ENCODE measurements around the gene FAAP100. TPM values are rescaled to one million over a fixed set of nuclear protein-coding genes. Genes with fewer than 3 reads are reported as not detected.
A peak's percentile ranks its signal among the peaks of the same experiment; 100 is the strongest.
"Not testable (repeated sequence)": the region's sequence is repeated elsewhere in the genome, so short reads cannot be mapped to it uniquely, and the experiment has no call there.

The FAAP100 gene
- total RNA-seq (2014; rRNA removed; shearing (Covaris generic)), result 8.2 and 13.0 TPM in 2 replicates

DNA sequence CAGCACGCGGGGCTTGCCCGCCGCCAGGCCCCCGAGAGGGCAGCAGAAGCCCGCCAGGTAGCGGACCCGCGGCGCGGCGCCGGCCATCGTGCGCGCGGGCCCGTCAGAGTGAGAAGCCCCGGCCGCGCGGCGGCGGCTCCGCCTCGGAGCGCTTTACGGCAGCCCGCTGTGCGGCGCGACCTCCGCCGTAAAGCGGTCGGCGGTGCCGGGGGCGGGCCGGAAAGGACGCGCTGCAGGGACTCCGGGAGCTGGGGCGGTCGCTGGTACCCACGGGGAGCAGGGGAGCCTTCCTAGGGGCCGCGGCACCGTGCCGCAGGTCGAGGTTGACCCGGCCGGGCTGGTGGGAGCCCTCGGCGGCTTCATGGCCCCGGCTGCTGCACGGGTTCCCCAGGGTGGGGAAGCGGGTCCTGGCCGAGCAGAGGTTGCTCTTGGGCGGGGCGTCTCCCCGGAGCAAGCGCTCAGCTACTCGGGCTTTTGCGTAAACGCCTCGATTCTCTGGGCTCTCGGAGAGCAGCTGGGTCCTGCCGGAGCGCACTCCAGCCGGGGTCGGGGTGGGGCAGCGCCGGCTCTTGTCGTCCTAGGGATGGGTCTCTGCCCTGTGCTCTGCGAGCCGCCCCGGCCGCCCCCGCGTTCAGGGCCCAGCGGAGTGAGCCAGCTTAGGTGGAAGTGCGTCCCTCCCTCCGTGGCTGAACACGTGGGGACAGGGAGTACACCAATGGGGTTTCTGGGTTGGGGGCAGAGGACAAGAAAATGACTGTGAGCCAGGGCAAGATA is at the start of gene FAAP100:
TSS of gene FAAP100 (minus strand) at position 110 of the 774 bp plus-strand sequence. CDS start at position 87, 23 bp downstream.
- DNase-seq (ENCODE audit: low read depth), result peak; percentile 75

DNA sequence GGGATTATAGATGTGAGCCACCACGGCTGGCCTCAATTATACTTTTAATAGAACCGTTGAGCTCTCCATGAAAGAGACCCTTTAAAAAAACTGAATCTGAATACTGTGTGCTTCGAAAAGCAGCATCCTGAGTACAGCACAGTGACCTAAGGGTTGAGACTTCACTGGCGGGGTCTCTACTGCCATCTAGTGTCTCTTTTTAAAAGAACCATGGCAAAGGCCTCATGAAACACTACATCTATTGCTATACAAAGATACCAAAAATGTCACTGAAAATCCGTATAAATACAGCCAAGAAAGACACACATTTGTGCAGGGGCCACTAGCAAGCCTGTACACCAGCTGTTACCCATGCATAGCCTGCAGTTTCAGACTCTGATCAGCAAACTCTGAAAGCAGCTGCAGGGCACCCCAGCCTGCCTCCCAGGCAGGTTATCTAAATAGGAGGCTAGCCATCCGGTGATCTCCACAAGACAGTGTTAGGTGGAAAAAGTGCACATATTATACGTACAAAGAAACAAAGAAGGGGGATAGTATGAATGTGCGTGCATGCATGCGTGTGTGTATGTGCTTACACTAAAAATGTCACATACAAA is 49.5 kb upstream of the FAAP100 start:
- DNase-seq (ENCODE audit: low read depth), result peak; percentile 65

DNA sequence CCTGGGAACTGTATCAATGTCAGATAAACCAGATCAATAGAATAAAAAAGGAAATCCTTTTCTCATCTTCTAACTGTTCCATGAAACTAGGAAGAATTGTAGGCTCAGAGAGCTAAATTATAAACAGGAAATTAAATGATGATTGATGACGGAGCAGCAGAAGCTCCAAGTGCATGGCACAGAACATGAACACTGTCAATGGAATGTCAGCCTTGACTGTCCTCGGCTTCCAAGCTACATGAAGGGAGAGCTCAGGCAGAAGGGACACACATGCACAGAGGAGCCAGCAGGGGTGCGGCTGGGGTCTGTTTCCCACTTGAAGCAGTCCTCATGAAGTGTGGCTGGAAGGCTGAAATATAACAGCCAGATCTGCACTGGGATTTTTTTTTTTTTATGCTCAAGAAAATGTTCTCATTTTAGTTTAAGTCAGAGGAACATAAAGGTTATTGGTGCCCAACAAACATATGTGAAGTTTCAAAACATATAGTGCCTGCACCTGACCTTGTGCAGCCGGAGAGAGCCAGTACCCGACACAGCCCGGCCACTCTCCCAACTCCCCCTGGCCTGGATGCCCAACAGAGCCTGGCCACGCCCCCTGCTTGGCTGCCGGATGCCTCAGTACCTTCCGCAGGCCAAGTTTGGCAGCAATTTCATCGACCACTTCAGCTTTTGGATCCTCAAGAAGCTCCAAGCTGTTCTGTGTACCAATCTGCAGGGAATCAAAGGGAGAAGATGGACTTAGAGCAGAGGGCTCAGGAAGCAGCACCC is 47.8 kb upstream of the FAAP100 start:
- DNase-seq (ENCODE audit: low read depth), result no peak

DNA sequence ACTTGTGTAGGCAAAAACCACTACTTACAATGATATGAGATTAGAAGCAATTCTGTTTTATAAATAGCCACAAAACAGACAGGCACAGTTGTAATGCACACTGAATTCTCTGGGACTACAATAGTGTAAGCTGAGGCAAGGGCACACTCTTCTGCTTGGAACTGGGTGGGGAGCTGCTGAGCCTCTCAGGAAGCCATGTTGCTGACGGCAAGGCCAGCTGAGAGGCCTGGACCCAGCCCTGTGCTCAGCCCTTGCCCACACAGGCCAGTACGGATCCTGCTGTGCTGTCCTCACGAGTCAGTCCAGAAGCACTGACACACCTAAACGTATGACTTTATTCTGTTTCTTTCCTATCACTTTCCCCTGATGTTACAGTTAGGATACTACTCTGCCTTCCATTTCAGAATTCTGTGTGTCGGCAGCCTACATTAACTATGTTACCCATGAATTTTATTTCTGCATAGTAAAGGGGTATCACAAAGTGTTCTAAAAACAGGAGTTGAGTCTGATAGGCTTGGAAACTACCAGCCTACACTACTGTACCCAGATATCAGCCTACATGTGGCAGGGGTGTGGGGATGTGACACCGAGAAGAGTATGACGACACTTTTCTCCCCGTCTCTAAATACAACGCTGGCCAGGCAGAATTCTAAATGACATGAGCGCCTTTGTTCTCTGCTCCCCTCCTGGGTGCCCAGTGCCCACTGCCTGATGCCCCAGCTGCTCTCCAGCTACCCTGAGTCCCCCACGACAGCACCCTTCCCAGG is 41.1 kb upstream of the FAAP100 start:
- DNase-seq (ENCODE audit: low read depth), result no peak

DNA sequence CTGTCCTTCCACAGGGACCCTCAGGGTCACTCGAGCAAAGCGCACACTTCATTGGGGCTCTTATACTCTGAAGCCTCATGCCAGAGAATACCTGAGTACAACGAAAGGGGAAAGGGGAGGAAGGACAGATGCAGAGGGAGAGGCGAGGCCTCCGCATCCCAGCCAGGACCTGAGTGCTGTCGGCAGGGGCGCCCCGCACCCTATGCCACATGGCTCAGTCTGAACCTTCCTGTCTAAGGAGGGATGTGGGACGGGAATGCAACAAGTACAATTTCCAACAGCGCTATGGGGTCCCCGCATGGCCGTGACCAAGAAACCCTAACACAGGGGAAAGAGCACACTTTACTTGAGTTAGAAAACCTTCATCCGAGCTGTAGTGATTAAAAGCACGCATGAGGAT is 39.8 kb upstream of the FAAP100 start:
- DNase-seq (ENCODE audit: low read depth), result no peak

DNA sequence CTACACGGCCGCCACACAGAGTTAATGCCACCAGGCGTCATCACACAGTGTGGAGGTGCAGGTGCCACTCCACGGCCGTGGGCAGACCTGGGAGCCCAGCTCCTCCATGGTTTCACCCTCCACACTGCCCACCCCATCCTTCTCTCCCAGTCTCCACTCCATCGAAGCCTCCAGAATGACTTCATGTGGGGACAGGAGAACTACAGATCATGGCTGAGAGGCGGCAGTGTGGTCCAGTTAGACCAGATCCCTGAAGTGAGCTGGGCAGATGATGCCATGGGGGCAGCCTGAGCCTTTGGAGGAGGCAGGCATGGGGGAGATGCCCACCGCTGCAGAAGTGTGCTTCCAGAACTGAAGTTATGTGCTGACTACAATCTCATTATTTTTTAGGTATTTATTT is 38.0 kb upstream of the FAAP100 start:
- no peak for DNase-seq (ENCODE audit: low read depth)

DNA sequence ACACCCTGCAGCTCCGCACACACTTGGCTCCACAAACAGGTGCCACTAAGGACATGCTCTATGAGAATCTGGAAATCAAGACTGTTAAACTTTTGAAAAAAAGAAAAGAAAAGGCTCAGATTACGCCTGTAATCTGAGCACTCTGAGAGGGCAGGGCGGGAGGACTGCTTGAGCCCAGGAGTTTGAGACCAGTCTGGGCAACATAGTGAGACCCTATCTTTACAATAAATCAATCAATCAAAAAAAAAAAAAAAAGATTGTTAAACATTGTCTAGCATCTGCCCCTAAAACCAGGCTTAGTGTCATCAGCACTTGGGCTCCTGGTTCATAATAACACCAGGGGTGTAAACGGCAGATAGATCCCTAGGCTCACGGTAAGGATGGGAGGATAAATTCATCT is 37.5 kb upstream of the FAAP100 start:
- DNase-seq (ENCODE audit: low read depth), result no peak

DNA sequence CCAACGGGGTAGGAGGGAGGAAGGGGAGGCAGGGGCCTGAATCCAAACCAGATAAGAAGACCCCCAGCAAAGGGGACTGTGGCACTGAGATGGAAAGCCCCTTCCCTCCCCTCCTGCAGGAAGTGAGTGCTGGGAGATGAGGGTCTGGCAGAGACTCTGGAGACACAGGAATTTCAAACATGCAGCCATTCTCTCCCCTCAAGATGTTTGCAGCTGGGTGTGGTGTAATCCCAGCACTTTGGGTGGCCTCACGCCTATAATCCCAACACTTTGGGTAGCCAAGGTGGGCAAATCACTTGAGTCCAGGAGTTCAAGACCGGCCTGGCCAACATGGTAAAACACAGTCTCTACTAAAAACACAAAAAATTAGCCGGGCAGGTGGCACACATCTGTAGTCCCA is 33.9 kb upstream of the FAAP100 start:
- DNase-seq (ENCODE audit: low read depth), result no peak

DNA sequence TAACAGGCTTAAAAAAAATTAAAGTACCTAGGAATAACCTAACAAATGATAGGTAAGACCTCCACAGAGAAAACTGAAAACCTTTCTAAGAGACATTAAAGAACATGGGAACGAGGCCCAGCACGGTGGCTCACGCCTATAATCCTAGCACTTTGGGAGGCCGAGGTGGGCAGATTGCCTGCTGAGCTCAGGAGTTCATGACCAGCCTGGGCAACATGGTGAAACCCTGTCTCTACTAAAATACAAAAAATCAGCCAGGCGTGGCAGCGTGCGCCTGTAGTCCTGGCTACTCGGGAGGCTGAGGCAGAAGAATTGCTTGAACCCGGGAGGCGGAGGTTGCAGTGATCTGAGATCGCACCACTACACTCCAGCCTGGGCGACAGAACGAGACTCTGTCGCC is 32.6 kb upstream of the FAAP100 start:
- not testable (repeated sequence) for DNase-seq (ENCODE audit: low read depth)

GRCh38 chr17:81583589-81584342 is 31.6 kb upstream of the FAAP100 start:
- DNase-seq (ENCODE audit: low read depth), result no peak

DNA sequence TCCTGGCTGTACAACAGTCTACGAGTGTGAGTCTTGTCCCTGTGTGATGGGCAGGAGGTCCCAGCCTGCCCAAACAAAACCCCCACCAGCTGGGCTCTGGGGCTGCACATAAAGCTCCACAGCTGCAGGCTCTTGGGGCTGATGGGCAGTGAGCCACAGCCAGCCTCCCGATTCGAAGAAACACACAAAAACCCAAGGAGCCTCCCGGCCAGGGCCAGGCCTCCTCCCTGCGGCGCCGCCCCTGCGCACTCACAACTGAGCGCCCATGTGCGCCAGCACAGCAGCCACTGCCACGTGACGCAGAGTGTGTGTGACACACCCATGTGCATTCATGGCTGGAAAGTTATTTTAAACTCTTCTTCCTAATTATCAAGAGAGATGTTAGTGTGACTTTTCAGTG is 30.6 kb upstream of the FAAP100 start:
- no peak for DNase-seq (ENCODE audit: low read depth)

- no peak for DNase-seq (ENCODE audit: low read depth)
These were observed 30.2 kb upstream of the FAAP100 start for GRCh38 chr17:81582341-81582740.

DNA sequence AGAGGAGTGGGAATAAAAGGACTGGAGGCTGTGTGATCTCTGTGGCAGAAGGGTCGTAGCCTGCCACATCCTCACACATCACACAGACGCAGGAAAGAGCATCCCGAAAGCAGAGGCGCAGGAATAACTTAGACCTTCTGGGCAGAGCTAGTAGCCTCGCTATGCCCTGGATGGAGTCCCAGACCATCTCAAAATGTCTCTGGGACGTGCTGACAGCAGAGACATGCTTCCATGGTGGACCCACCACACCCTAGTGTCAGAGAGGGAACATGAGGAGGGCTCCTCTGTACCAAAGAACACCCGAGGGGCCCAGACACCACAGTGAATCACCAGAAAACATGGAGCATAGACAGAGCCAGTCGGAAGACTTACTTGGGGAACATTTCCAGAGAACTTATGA is 29.6 kb upstream of the FAAP100 start:
- DNase-seq (ENCODE audit: low read depth), result no peak

DNA sequence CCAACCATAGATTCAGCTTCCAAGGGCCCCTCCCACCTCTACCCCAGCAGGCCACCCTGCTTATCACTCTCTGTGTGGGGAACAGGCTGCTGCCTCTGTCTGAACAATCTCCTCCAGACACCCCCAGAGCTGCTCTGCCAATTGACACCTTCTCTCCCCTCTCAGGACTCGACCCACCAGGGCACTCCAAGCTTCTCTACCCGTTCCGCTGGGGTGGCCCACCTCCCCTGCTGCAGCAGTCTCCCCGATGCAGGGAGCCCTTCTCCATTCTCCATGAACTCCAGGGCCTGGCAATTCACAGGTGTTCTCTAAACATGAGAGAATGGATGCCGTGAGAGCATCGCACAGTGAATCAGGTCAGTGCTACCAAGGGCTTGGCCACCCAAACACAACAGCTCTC is 28.3 kb upstream of the FAAP100 start:
- DNase-seq (ENCODE audit: low read depth), result no peak

DNA sequence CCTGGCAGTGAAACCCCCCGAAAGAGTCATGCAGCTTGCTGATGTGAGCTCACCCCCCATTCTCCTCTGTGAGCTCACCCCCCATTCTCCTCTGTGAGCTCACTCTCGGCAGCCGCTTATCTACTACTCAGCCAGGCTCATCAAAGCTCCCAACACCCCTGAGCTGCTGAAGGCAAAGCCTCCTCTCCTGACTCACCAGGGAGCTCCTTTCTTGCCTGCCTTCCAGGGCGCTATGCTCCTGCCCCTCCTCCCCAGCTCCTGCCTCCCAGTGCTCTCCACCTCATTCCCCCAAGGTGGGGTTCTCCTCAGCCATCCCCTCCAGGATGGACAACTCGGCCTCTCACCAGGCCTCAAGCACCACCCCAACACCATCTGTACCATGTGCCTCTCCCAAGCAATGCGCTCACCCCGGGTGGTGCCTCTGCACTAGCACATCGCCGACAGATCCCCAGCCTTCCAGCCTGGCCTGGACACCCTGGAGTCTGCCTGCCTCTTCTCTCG is 27.7 kb upstream of the FAAP100 start:
- DNase-seq (ENCODE audit: low read depth), result no peak

- no peak for DNase-seq (ENCODE audit: low read depth)
These were observed 27.1 kb upstream of the FAAP100 start for GRCh38 chr17:81579298-81579697.

DNA sequence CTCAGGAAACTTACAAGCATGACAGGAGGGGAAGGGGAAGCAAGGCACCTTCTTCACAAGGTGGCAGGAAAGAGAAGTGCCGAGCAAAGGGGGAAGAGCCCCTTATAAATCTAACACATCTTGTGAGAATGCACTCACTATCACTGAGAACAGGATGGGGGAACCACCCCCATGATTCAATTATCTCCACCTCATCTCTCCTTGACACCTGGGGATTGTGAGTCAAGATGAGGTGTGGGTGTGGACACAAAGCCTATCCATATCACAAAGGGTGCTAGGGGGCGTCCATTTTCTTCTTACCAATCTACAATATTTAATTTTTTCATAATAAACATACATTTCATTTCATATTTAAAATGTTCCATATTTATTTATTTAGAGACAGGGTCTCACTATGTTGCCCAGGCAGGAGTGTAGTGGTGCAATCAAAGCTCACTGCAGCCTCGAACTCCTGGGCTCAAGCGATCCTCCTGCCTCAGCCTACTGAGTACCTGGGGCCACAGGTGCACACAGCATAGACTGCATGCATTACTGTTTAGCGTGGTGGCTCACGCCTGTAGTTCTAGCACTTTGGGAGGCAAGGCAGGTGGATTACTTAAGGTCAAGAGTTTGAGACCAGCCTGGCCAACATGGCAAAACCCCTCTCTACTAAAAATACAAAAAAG is 26.5 kb upstream of the FAAP100 start:
- no peak for DNase-seq (ENCODE audit: low read depth)

GRCh38 chr17:81578038-81578441 is 25.9 kb upstream of the FAAP100 start:
- no peak for DNase-seq (ENCODE audit: low read depth)

- no peak for DNase-seq (ENCODE audit: low read depth)
These were observed 25.3 kb upstream of the FAAP100 start for GRCh38 chr17:81577278-81578000.
